G401 (cell line): Measurements from ENCODE around the gene PTPN6. TPM values are rescaled to one million over a fixed set of nuclear protein-coding genes. Genes with fewer than 3 reads are reported as not detected.

Source experiments
- DNase-seq: peaks from one replicate; pipeline ENCODE4 v3.0.0-alpha.2; 2015; ENCODE audit warnings: low spot score
- in situ Hi-C: cut with HindIII; loops from 2 replicates; pipeline ENCODE4 v1.10.0; 2016; ENCODE audit warnings: low sequenced_read_pairs, mixed read lengths
- total RNA-seq: library from RNA; depleted of rRNA; stranded (reverse); fragments of >200 nt; shearing (Covaris generic); gene quantifications from 2 replicates; pipeline ENCODE4 v1.2.3, GENCODE V29; 2014

Gene PTPN6
- total RNA-seq, 1 experiment from 2014 or later = 12.1 TPM

GRCh38 chr12:6937481-6938352, 13.4 kb upstream of the PTPN6 start:
- peak; percentile 97 for DNase-seq
- in situ Hi-C loops = no loop called here

- in situ Hi-C loops = no loop called here
These were observed 12.6 kb upstream of the PTPN6 start for GRCh38 chr12:6938353-6939190.

GRCh38 chr12:6939191-6939540, 12.0 kb upstream of the PTPN6 start:
- DNase-seq = no peak
- in situ Hi-C loops = no loop called here

More at GRCh38 chr12:6938353-6939190, 12.6 kb upstream of the PTPN6 start:
- DNase-seq = no peak

GRCh38 chr12:6941267-6941666, 9.9 kb upstream of the PTPN6 start:
- DNase-seq = no peak
- in situ Hi-C loops = no loop called here

GRCh38 chr12:6941782-6942181, 9.4 kb upstream of the PTPN6 start:
- no peak for DNase-seq
- in situ Hi-C loops = no loop called here

GRCh38 chr12:6942331-6942665, 8.9 kb upstream of the PTPN6 start:
- in situ Hi-C loops = no loop called here
- no peak for DNase-seq

GRCh38 chr12:6943389-6943721, 7.8 kb upstream of the PTPN6 start:
- in situ Hi-C loops = no loop called here
- DNase-seq = peak; percentile 98

GRCh38 chr12:6943722-6944380, 7.3 kb upstream of the PTPN6 start, which contains the start of the genes C12orf57 and RNU7-1:
Gene C12orf57 (plus strand): TSS chr12:6944022. CDS start chr12:6944122, 100 bp downstream.
Gene RNU7-1 (plus strand): TSS chr12:6943816.
- peak; percentile 91 for DNase-seq
- in situ Hi-C loops = no loop called here

GRCh38 chr12:6944381-6945186, 6.6 kb upstream of the PTPN6 start:
- DNase-seq = peak; percentile 96
- in situ Hi-C loops = no loop called here

GRCh38 chr12:6945613-6946012, 5.5 kb upstream of the PTPN6 start:
- in situ Hi-C loops = no loop called here
- no peak for DNase-seq

GRCh38 chr12:6946033-6946919, 4.9 kb upstream of the PTPN6 start:
- peak; percentile 79 for DNase-seq
- in situ Hi-C loops = no loop called here

- DNase-seq = no peak
These were observed 4.2 kb upstream of the PTPN6 start for GRCh38 chr12:6946920-6947374.

GRCh38 chr12:6947615-6948014, 3.5 kb upstream of the PTPN6 start:
- DNase-seq = no peak
- in situ Hi-C loops = no loop called here

More at GRCh38 chr12:6946920-6947374, 4.2 kb upstream of the PTPN6 start:
- in situ Hi-C loops = no loop called here

- in situ Hi-C loops = no loop called here
- DNase-seq = no peak
These were observed 2.1 kb upstream of the PTPN6 start for GRCh38 chr12:6948873-6949594.

- in situ Hi-C loops = no loop called here
- no peak for DNase-seq
These were observed 755 bp upstream of the PTPN6 start for GRCh38 chr12:6950401-6950801.

GRCh38 chr12:6951551-6952120, 480 bp downstream of the PTPN6 start:
- no peak for DNase-seq
- in situ Hi-C loops = no loop called here
